GM18511 (cell line): ENCODE measurements around the gene LENEP.
A peak's percentile ranks its signal among the peaks of the same experiment; 100 is the strongest.

ENCODE experiments used
- ATAC-seq: cut with Tn5 transposase; IDR thresholded peaks from one replicate; pipeline ENCODE4 v1.9.1; 2021; ENCODE audit warnings: mild to moderate bottlenecking, moderate library complexity; ENCODE audit not compliant: unreplicated experiment

The LENEP gene

GRCh38 chr1:154993572-154994268 lies at the start of gene LENEP:
LENEP (plus strand) TSS chr1:154993586; CDS start chr1:154993608, 22 bp downstream.
- no peak for ATAC-seq

DNA sequence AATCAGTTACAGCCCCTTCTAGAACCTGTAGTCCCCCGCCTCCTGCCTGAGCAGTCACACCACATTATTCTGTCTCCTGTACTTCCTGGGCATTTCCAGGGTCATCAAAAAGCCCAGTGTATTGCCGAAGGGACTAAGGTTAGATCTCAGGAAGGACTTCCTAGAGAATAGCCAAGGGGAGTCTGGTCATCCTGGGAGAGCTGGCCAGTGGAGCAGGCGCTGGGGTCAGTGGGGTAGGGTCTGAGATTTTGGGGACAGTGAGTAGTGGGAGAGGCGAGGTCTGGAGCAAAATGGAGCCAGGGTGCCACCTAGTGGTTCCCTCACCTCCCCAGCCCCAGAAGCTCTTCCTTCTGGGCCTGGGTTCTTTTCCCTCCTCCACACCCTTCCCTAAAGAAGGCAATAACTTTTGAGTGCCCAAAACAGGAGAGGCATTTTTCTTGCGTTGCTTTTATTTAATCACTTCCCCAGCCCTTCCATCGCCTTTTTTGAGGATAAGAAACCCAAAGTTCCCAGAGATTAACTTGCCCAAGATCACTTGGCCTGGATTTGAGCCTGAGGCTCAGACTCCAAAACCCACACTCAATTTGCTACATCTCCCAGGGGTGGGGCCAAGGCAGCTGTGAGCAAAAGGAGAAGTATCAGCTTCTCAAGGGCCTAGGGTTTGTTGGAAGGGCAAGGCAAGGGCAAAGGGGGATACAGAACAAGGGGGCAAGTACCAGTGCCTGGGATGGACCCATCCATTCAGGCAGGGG lies 49.6 kb upstream of the LENEP start:
- no peak for ATAC-seq

DNA sequence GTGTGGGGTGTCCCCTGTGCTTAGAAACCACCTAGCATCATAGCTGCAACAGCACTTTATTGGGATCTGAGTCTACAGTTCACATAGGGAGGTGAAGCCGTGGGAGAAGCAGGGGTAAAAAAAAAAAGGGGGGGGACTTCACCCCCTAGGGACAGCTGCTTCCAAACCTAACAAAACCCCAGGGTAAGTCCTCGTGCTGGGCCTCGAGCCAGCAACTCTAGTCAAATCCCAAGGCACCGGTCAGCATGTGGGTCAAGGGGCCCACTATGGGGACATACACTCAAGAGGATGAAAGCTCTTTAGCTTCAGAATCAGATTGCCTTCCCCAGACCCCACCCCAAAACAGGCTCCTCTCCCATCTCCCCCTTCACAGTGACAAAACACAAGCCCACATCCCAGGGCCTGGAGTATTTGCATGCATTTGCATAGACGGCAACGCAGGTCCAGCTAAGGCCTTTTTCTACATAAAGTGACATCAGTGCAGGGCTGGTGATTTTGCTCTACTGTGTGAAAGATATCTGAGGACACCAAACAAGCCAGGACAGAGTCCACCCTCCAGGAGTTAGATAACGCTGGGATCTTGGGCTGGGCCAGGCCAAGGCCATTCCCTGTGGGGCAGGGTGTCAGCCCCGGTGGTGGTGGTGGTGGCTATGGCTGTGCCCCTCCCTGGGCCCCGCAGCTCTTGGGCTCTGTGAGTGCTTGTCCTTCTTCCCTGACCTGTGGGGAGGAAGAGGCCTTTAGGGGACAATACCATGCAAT lies 48.8 kb upstream of the LENEP start:
- no peak for ATAC-seq

DNA sequence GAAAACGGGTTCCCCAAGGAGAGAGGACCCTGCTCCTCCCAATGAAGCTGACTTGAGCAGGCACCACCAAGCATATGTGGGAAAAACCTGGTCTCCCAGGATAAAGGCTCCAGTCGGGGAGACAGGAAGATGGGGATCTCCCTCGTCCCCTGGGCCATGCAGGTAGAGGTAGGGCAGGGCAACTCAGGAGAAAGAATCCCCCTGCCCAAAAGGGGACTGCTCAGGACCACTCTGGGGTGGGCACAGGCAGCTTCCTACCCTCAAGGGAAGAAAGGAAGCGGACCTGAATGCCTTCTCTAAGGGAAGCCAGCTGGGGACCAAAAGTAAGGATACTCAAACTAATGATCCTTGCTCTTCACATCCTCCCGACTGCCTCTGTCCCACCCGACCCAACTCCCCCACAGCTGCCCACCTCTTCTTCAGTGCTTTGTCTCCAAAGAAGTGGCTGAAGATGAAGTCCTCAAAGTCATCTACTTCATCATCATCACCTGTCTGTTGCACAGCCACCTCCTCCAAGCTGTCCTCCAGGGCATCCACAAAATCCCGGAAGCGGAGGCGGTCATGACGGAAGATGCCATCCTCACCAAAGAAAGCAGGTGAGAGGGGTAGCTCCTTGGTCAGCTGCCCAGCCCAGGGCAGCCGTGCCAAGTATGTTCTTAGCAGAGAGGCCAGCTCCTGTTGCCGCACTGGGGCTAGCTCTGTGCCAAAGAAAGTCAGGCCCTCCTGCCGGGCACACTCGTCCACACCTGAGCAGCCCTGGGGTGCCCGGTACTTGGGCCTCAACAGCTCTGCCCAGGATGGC lies 48.0 kb upstream of the LENEP start:
- ATAC-seq: no peak

DNA sequence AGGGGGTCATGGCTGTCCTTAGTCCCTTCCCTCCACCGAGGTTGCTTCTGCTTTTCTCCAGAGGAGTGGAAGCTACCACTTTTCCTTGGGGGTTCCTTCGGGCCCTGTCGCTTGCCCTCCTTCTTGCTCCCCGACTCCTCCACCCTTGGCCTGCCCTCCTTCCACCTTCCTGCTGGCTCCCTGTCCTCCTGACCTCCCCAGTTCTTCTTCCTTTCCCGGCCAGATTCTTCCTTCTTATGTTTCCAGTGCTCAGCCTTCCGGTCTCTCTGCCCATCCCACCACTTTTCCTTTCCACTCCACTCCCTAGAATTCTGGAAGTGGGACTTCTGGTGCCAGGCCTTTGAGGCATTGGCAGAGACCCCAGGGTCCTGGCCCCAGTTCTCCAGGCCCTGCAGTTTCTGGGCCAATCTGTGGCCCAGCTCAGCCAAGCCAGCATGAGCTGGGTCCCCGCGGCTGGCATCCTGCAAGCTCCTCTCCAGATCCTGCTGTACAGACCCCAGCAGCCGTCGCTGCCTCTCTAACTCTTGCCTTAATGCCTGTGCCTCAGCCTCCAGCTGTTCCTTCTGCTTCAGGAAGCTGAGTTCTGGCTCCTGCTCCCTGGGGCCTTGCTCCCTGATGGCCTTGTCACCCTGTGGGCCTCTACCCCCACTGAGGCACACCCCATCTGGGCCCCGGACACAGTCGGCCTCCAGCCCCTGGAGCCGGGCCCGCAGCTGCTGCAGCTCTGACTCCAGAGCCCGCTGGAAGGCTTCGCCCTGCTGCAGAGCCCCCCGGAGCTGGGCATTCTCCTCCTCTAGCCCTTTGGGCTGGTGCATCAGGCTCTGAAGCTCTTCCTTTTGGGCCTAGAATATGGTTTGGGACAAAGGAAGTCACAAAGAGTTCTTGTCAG lies 47.2 kb upstream of the LENEP start:
- ATAC-seq: no peak

- ATAC-seq: no peak
These were observed 45.3 kb upstream of the LENEP start for GRCh38 chr1:154948079-154948478.

DNA sequence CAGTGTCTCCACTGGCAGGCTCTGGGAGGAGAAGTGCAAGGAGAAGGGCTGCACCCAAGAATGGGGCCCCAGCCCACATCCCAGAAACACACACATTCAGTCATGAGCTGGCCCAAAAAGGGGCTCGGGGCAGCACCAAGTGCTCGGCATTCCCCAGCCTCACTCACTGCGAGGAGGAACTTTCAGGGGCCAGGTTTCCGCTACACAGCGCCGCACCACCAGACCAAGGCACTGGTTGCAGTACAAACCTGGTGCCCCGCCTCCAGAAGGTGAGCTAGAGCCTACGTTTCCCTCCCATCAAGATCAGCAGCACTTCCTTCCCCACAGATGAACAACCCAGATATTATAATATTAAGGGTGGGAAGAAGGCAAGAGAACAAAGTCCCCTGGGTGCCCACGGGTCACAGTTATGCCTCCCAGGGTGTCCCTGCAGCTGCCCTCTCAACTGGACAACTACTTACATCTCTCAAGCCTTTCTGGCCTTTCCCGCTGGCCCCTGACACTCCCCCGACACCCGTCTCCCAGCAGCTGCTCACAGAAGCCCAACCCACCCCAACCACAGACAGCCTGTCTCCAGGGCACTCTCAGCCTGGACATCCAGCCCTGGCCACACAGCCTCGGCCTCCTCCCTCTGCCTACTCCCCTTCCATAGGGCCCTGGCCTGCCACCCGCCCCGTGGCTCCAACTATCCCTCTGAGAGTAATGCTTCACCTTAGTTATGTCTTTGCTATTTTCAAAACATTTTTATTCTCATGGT lies 41.3 kb upstream of the LENEP start:
- no peak for ATAC-seq

GRCh38 chr1:154952664-154953063 lies 40.7 kb upstream of the LENEP start:
- no peak for ATAC-seq

DNA sequence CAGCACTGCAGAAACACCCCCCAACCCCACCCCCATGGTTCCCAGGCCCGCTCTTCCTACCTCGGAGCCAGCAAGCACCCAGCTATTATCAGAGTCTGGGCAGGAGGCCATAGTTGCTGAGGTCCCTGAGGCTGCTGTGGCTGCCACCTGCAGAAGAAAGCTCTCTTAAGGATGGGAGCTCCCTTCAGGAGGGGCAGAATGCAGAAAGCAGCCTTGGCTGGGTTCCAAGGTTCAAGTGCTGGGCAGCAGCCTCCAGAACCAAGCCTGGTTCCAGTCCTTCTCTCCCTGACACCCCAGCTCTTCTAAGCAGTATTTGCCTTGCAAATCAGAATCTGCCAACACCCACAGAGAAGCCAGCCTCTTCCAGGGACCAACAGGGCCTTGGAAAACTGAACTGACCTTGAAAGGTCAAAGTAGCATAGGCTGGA lies 39.8 kb upstream of the LENEP start:
- no peak for ATAC-seq

- ATAC-seq: no peak
These were observed 38.8 kb upstream of the LENEP start for GRCh38 chr1:154954541-154954940.

- peak; percentile 39 for ATAC-seq
These were observed 38.2 kb upstream of the LENEP start for GRCh38 chr1:154955039-154955717.

- ATAC-seq: peak; percentile 77
These were observed 37.5 kb upstream of the LENEP start, which contains the start of gene PBXIP1 for GRCh38 chr1:154955718-154956543. PBXIP1 (minus strand) TSS chr1:154956099; CDS start chr1:154953721, 2,378 bp downstream.

DNA sequence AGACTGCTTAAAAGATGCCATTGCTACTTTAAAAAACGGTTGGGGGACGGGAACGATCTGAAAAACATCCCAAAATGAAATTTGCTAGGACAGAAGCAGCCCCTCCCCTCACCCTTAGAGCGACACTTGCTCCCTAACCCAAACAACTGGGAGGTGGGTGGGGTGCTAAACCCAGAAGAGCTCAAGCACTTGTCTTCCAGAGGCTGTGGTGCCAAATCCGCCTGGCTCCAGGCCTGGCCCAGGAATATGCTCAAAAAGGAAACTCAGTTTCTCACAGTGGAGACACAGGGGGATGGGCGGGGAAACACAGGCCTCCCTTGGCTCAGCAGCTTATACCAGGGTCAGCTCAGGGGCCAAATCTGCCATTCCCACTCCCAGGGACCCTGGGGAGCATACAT lies 36.8 kb upstream of the LENEP start:
- ATAC-seq: no peak

- ATAC-seq: no peak
These were observed 36.2 kb upstream of the LENEP start for GRCh38 chr1:154957091-154957657.

DNA sequence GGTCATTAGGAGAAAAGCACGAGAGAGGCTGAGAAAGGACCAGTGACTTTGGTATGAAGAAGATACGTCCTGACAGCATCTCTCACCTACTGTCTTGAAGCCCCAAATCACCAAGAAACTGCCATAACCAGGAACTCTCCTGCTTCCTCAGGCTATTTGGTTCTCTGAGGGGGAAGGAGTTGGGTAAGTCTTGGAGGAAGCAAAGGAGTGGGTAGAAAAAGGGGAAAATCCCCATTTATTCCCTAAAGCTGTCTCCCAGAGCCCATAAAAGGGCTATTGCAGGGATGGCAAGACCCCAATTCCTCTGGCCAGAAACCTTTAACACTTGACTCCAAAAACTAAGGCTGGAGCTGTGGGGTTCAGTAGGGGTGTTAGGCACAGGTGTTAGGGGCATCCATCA lies 35.4 kb upstream of the LENEP start:
- no peak for ATAC-seq

- no peak for ATAC-seq
These were observed 34.5 kb upstream of the LENEP start for GRCh38 chr1:154958681-154959425.

DNA sequence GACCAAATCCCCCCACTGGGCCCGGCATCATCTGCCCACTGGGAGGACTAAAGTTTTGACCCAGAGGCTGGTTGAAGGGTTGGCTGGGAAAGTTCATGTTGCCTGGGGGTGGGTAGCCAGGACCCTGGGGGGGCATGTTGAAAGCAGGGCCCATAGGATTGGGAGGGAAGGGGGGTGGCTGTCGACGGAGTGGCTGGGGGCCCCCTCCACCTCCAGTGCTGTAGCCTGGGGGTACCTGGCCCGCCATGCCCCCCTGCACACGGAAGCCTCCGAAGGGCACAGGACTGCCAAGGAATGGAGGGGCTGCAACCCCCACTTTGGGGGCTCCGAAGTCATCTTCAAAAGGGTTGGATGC lies 34.0 kb upstream of the LENEP start:
- no peak for ATAC-seq
